ENCODE data around the gene TSPY4.
"Not testable (repeated sequence)": the region's sequence is repeated elsewhere in the genome, so short reads cannot be mapped to it uniquely, and the experiment has no call there.

TSPY4 gene

GRCh38 chrY:9337164-9337563, at the start of gene TSPY4:
TSPY4 (plus strand) TSS chrY:9337464; CDS start chrY:9337510, 46 bp downstream.
- DNase-seq (ENCODE audit: low read depth in 2 of 2): not testable (repeated sequence)

GRCh38 chrY:9320996-9321395, 16.3 kb upstream of the TSPY4 start:
- DNase-seq (ENCODE audit: low read depth in 2 of 2): no peak

- DNase-seq (ENCODE audit: low read depth in 2 of 2): not testable (repeated sequence)
Observed at GRCh38 chrY:9357497-9357896, 20.2 kb downstream of the TSPY4 start, which contains the start of gene TSPY8. TSPY8 (plus strand) TSS chrY:9357797; CDS start chrY:9357843, 46 bp downstream.

Measured in stimulated activated CD8-positive, alpha-beta memory T cell treated with anti-CD3 and anti-CD28 coated beads, Interleukin-7, amount 100 ng/mL, for 1 hour (primary cell).